Measurements from ENCODE around the gene EIF4E3.

DNA sequence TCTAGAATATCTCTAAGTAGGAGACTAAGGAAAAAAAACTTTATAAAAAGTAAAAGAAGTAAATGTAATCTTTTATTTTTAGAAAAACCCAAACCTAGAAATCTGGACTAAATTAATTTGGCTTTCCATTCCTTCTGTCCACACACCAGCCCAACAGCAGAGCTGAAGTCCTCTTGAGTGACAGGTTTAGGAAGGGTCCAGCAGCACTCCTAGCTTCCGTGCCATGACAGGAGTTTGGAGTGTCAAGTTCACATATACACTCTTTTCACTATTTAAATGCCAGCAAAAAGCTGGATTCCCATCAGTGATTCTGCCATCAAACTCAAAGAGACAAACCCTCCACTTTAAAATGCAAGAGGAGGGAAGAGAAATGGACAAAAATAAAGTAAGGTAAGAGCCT, 46.7 kb upstream of the EIF4E3 start:
- TF ChIP-seq, protein P1, sequence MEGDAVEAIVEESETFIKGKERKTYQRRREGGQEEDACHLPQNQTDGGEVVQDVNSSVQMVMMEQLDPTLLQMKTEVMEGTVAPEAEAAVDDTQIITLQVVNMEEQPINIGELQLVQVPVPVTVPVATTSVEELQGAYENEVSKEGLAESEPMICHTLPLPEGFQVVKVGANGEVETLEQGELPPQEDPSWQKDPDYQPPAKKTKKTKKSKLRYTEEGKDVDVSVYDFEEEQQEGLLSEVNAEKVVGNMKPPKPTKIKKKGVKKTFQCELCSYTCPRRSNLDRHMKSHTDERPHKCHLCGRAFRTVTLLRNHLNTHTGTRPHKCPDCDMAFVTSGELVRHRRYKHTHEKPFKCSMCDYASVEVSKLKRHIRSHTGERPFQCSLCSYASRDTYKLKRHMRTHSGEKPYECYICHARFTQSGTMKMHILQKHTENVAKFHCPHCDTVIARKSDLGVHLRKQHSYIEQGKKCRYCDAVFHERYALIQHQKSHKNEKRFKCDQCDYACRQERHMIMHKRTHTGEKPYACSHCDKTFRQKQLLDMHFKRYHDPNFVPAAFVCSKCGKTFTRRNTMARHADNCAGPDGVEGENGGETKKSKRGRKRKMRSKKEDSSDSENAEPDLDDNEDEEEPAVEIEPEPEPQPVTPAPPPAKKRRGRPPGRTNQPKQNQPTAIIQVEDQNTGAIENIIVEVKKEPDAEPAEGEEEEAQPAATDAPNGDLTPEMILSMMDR (IDR thresholded peaks at IDR 0.05; ENCODE audit: low read length) = no peak
- no peak for TF ChIP-seq EZH2 (optimal IDR thresholded peaks at IDR 0.05; ENCODE audit: low read depth, low read length)
- TF ChIP-seq EZH2phosphoT487 (IDR thresholded peaks at IDR 0.05; ENCODE audit: low read length) = no peak

Data from MM.1S (cell line).